COLO668 (cell line): ENCODE data around the gene CCR9.

ENCODE experiments used
- DNase-seq: peaks from one replicate; lab custom pipeline; 2025; ENCODE audit not compliant: unreplicated experiment; lab: John Stamatoyannopoulos, UW

CCR9 gene

GRCh38 chr3:45936261-45936660 is 49.9 kb downstream of the CCR9 start:
- no peak for DNase-seq

DNA sequence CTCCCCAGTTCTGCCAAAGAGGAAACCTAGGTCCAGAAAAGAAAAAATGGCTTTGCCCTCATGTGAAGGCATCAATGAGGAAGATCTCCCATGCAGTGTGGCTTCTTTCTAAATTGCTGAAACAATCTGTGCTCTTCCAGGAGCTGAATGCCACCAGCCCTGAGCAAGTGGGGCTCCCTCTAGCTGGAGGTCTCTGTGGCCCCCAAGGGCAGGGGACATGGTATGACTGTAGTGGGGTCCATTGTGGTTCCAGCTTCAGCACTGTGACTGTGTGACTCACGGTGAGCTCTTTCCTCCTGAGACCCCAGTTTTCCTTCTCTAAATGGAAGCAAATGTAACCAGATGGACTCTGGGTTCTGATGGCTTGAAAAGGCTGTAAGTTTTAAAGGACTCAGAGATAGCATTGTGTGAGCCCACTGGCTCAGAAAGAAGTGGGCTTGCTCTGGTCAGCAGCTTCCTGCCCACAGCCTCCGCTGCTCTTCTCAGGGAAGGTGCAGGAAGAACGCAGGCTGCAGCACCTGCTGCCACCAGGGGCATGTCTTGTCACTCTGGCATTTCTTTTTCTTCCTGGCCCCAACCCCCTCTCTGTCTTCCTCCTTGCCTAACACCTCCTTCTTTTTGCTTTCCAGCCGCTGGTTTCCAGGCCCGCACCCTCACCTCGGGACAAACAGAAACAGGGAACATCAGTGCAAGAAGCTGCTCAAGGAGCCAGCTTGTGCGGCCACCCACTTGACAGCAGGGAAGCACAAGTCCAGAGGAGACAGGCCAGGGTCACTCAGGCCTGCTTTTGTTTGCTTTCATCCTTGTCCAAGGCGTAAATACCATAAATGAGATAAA is 51.1 kb downstream of the CCR9 start:
- no peak for DNase-seq

DNA sequence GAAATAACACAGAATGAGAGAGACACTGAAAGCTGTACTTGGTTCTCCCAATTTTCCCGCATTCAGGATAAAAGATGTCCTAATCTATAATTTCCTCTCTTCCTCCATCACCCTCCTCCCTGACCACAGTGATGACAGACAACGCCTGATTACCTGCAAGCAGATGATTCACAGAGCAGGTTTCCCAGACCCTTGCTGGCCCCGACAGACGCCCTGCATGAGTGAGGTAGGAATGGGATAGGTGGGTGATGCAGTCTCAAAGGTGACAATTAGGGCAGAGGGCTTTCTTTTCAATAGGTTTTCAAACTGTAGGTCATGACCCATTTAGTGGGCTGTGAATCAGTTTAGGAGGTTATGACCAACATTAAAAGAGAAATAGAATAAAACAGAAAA is 51.7 kb downstream of the CCR9 start:
- DNase-seq = no peak

DNA sequence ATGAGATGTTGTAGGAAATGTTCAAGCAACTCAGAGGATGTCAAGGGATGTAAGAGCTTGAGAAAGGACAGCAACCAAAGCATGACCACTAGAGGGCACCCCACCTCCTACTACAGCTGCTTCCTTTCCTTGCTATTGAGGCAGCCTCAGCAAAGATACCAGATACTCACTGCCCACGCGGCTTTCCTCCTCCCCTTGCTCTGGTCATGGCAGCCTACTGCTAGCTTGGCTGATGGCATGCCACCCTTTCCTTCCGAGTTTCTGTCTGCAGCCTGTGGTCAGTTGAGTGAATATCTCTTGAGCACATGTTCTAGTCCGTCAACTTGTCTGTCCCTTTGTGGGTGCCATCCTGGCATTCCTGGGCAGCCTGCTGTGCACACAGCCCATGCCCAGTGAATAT is 52.5 kb downstream of the CCR9 start:
- peak; percentile 72 for DNase-seq

GRCh38 chr3:45939341-45939771 is 53.0 kb downstream of the CCR9 start:
- no peak for DNase-seq

GRCh38 chr3:45940004-45940780 is 53.8 kb downstream of the CCR9 start:
- no peak for DNase-seq

DNA sequence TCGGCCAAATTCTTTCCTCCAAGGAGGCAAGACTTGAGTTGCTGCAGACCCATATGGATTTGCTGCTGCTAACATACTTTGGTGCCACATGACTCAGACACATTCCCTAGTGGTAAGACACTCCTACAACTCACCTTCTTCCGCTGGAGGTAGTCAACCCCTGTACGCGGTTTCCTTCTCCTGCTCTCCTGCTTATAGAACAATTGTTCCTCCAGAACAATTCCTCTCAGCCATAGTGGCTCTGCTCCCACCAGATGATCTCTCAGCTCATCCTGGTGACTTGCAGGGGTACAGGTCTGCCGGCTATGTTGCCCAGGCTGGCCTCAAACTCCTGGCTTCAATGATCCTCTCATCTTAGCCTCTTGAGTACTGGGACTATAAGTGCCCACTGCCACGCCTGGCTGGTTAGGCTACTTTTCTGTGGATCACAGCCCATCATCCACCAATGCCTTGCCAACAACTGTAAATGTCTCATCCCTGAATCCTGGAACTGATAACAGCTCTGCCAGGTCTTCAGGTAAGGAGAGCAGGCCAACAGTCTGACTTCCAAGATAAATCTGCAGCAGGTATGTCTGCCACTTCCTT is 54.5 kb downstream of the CCR9 start:
- DNase-seq = no peak

- no peak for DNase-seq
These were observed 55.9 kb downstream of the CCR9 start for GRCh38 chr3:45942051-45942825.

GRCh38 chr3:45943207-45943846 is 57.0 kb downstream of the CCR9 start, which contains the start of gene CXCR6:
Gene CXCR6, plus strand, starts transcription at chr3:45943464. Its CDS starts 3,018 bp downstream, at chr3:45946482.
- no peak for DNase-seq

DNA sequence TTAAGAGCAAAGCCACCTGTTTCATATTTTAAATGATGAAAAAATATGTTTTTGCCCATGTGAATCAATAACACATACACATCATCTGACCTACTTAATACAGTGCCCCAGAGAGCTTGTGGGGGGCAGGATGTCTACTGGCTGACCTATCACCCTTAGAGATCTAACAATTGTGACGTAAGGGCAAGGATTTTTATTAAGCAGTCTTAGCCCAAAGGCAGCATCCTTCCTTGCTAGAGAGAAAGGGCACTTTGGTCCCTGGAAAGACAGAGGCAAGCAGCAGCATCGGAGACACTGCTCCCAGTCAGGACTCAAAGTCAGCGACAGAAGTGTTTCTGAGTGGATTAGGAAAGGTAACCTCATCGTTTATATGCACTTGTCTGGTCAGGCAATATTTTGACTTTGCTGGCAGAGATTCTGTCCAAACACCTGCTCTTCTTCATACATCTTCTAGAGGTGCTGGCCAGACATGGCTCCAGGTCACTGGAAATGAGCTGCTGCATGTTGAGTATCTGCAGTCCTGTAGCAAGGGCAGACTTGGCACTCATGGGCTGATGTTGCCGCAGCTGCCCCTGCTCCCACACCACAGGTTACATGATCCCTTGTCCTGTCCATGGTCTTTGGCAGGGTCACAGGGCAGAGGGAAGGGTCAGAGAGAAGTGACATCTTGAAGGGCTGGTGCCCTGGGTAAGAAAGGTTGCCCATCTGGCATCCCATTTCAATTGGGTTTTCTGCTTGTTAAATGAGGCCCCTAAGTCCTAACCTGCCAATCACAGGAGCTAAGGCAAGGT is 58.7 kb downstream of the CCR9 start:
- no peak for DNase-seq

DNA sequence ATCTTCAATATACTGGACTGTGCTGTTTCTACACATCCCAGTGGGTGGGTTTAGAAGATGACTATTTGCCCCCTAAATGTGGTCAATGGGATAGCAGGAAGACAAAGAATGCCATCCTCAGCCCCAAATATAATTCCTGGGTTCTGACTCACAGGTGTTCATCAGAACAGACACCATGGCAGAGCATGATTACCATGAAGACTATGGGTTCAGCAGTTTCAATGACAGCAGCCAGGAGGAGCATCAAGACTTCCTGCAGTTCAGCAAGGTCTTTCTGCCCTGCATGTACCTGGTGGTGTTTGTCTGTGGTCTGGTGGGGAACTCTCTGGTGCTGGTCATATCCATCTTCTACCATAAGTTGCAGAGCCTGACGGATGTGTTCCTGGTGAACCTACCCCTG is 60.0 kb downstream of the CCR9 start:
- no peak for DNase-seq

GRCh38 chr3:45946875-45947274 is 60.5 kb downstream of the CCR9 start:
- DNase-seq = no peak

GRCh38 chr3:45947361-45947760 is 61.0 kb downstream of the CCR9 start:
- no peak for DNase-seq

DNA sequence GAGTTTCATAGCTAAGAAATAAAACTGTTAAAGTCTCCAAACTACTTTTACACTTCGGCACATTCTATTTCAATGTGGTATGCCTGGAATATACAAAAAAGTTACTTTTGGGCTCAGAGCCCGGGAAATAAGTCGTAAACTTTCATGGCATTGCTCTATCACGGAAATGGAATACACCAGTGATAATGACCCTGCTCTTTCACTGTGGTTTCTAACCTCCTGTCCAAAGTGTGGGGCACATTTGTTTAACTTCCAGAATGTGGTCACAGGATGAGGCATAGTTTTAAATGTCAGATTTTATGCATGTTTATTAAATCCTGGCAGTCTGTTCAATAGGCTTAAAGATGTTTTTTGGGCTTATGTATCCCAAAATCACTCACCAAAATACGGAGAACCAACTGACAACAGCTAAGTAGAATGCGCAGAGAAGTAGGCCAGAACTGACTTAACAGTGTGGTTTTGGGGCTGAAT is 62.0 kb downstream of the CCR9 start:
- DNase-seq = no peak

DNA sequence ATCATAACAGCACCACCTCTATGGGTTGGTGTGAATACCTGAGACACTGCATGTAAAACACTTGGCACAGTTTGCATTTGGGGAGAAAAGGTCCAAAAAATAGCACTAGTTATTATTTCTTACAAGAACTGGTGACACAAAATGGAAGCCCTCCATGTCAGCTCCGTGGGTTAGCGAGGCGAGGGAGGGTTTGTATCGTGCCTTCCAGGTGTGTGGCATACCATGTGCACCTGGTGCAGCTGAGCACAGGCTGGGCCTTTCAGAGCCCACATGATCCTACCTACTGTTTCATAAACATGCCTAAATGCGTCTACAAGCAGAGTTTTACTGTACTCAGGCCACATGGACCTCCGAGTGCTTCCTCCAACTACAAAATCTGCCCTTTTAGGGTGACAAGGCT is 62.5 kb downstream of the CCR9 start:
- no peak for DNase-seq

GRCh38 chr3:45949432-45949831 is 63.1 kb downstream of the CCR9 start:
- no peak for DNase-seq

GRCh38 chr3:45950131-45950530 is 63.8 kb downstream of the CCR9 start:
- no peak for DNase-seq

GRCh38 chr3:45950686-45951600 is 64.6 kb downstream of the CCR9 start:
- no peak for DNase-seq

DNA sequence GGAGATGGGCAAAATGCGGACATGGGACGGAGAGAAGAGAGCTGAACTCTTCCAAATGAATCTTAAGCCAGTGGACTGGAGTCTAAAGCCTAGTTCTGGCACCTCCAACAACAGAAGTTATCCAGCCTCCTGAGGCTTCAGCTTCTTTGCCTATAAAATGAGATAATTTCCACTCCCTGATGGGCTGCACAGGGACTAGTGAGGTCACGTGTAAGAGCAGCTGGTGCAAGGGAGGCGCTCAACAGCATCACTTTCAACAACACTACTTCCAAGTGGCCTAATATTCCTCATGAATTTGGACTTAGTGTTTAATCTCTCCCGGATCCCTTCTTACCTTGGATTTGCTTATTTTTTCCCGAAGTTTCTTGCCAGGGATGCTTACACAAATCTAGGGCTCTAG is 65.6 kb downstream of the CCR9 start:
- no peak for DNase-seq
